HEK293T (cell line): ENCODE results near the gene NACC2.

Experiments
- CTCF ChIA-PET: fragments of 350-600 bp; formaldehyde crosslinking; extraction: SDS; loops from one replicate; lab custom pipeline; 2021; ENCODE audit warnings: antibody characterized with exemption, inconsistent platforms; lab: Yijun Ruan, JAX
- POLR2A ChIA-PET: fragments of 350-600 bp; formaldehyde crosslinking; extraction: SDS; loops from one replicate; lab custom pipeline; 2020; ENCODE audit warnings: antibody characterized with exemption, inconsistent platforms; lab: Yijun Ruan, JAX
- DNase-seq: peaks from one replicate; pipeline ENCODE4 v3.0.0; 2012; ENCODE audit warnings: mixed read lengths; ENCODE audit errors: extremely low spot score
- ARNT ChIP-seq: fragments of 450-650 bp; IDR thresholded peaks from 2 replicates; pipeline ENCODE4 v1.6.1; 2017; ENCODE audit warnings: mild to moderate bottlenecking
- BHLHE40 ChIP-seq: fragments of 450-650 bp; IDR thresholded peaks from 2 replicates; pipeline ENCODE4 v1.6.1; 2016; ENCODE audit warnings: mild to moderate bottlenecking, moderate library complexity, borderline replicate concordance
- CTBP1 ChIP-seq: fragments of 450-650 bp; IDR thresholded peaks from 2 replicates; pipeline ENCODE4 v1.6.1; 2016; ENCODE audit warnings: borderline replicate concordance
- ELF4 ChIP-seq: fragments of 450-650 bp; IDR thresholded peaks from 2 replicates; pipeline ENCODE4 v1.6.1; 2017; ENCODE audit warnings: antibody characterized with exemption
- FOXA1 ChIP-seq: fragments of 450-650 bp; IDR thresholded peaks from 2 replicates; pipeline ENCODE4 v1.6.1; 2016; ENCODE audit warnings: mild to moderate bottlenecking
- FOXK2 ChIP-seq: fragments of 450-650 bp; IDR thresholded peaks from 2 replicates; pipeline ENCODE4 v1.6.1; 2016; ENCODE audit warnings: mild to moderate bottlenecking
- FOXM1 ChIP-seq: fragments of 450-650 bp; IDR thresholded peaks from 2 replicates; pipeline ENCODE4 v1.6.1; 2017; ENCODE audit warnings: mild to moderate bottlenecking, borderline replicate concordance
- HDGF ChIP-seq: fragments of 450-650 bp; IDR thresholded peaks from 2 replicates; pipeline ENCODE4 v1.6.1; 2017; ENCODE audit warnings: antibody characterized with exemption, borderline replicate concordance
- L3MBTL2 ChIP-seq: fragments of 450-650 bp; conservative IDR thresholded peaks from 2 replicates; pipeline ENCODE4 v1.6.1; 2016; ENCODE audit warnings: mild to moderate bottlenecking
- LEF1 ChIP-seq: fragments of 450-650 bp; IDR thresholded peaks from 2 replicates; pipeline ENCODE4 v1.6.1; 2017; ENCODE audit warnings: mild to moderate bottlenecking, borderline replicate concordance
- NFRKB ChIP-seq: fragments of 450-650 bp; IDR thresholded peaks from 2 replicates; pipeline ENCODE4 v1.6.1; 2016; ENCODE audit warnings: mild to moderate bottlenecking, moderate library complexity
- SP1 ChIP-seq: fragments of 450-650 bp; IDR thresholded peaks from 2 replicates; pipeline ENCODE4 v1.6.1; 2017
- SUZ12 ChIP-seq: fragments of 450-650 bp; IDR thresholded peaks from 2 replicates; pipeline ENCODE4 v1.6.1; 2016; ENCODE audit warnings: mild to moderate bottlenecking
- TARDBP ChIP-seq: fragments of 450-650 bp; IDR thresholded peaks from 2 replicates; pipeline ENCODE4 v1.6.1; 2016
- ZNF384 ChIP-seq: fragments of 450-650 bp; IDR thresholded peaks from 2 replicates; pipeline ENCODE4 v1.6.1; 2016
- TF ChIP-seq, protein P1 (sequence below): fragments of 450-650 bp; IDR thresholded peaks from 2 replicates; pipeline ENCODE4 v1.6.1; 2016

Gene NACC2

DNA sequence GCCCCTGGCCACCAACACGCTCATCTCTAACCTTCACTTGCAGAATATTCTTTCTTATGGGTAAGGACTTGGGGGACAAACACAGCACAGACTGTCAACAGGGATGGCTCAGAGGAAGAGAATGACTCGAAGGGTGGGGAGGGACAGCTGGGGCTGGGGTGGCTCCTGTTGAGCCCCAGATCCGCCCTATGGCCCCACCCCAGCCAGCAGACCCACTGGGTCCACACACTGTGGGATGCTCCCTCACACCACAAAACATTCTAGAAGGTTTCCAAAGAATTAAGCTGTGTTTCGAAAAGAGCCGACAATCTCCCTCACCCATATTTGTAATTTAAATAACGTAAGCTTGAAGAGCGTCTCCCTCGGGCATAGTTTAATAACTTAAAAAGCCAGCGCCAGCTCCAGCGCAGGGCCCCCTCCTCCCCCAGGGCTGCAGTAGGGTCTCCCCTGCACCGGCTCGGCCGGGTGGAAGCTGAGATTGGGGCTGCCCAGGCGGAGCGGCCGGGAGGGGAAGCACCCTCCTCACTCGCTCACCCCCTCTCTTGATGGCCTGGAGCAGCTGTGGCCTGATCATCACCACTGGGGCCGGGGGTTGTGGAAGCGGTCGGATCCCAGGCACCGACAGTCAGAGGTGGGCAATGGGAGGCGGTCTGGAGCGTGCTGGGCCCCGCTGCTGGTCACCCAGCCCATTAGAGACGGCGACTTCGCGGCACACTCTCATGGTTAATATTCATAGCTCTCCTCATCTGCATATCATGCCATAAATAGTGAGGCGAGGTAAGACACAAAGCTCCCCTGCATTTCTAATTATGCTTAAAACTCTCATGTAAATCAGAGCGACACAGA, 37.6 kb downstream of the NACC2 start:
- ChIA-PET CTCF (no interaction called here), POLR2A (no interaction called here)
- TF ChIP-seq FOXM1 (no peak), ARNT (no peak), ELF4 (no peak), TARDBP (no peak), FOXA1 (no peak), ZNF384 (no peak), NFRKB (no peak), HDGF (no peak), FOXK2 (no peak), SUZ12 (no peak), L3MBTL2 (no peak), LEF1 (no peak), CTBP1 (no peak), BHLHE40 (no peak), SP1 (no peak)
- TF ChIP-seq, protein P1, sequence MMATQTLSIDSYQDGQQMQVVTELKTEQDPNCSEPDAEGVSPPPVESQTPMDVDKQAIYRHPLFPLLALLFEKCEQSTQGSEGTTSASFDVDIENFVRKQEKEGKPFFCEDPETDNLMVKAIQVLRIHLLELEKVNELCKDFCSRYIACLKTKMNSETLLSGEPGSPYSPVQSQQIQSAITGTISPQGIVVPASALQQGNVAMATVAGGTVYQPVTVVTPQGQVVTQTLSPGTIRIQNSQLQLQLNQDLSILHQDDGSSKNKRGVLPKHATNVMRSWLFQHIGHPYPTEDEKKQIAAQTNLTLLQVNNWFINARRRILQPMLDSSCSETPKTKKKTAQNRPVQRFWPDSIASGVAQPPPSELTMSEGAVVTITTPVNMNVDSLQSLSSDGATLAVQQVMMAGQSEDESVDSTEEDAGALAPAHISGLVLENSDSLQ: no peak
- no peak for DNase-seq

DNA sequence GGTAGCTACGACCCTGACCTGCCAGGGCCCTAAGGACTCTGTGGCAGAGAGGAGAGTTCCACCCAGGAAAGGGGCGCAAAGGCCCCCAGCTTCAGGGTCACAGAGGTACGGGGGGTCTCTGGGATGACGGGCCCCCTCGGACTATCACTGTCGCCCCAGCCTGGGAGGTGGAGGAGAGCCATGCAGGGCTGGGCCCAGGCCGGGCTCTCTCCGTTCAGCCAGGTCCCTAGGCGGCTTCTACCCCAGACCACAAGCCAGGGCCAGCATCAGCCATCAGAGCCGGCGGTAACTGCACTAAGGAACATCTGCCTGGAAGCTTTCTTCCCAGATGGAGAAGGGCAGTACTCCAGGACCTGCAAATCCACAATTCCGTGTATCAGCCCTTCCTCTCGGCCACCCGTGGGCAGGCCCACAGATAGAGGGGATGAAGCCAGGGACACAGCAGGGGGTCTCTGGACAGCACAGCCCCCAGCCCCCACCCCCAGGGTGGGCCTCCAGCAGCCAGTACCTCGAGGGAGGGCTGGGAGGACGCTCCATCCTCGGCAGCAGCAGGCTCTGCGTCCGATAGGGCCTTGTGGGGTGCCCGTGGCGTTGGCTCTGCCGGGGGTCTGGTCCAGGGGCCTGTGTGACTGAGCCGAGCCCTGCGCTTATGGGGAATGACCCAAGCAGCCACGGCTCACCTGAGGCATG, 38.4 kb downstream of the NACC2 start:
- POLR2A ChIA-PET: no interaction called here

DNA sequence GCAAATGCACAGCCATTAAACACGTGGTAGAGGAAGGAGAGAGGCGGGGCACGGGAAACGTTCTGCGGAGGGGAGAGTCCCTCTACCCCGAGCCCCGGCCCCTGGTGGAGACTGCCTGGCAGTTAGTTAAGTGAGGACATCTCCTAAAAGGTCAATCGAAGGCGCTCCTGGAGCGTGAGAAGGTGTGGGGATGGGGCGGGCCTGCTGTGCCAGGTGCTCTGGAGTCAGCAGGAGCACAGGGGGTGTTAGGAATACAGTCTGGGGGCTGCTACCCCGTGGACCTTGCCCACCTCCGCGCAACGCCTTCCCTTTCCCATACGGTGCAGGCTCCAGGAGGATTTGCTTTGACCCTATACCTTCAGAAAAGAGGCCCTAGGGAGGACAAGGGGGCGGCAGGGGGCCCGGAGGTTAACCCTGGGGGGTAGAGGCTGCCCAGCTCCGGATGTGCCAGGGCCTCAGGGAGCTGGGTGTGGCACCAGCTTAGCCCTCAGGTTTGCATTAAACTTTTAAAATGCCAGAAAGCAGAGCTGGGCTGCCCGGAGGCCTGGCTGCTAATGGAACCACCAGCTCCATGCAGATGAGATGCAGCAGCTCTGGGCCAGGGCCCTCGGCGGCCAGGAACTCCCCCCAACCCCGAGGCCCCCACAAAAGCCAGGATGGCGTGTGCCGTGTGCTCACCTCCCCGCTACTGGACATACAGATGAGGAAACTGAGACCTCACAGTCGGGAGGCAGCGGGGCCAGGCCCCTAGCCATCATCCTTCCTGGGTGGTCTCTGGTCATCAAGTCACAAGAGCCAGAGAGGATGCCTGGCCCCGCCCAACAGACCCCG, 39.2 kb downstream of the NACC2 start:
- ChIA-PET POLR2A (no interaction called here), CTCF (interaction anchor here (0.6 kb wide), 2 partner anchors 49 to 88 kb away, joined by 3 read pairs; no protein-coding TSS in a partner anchor)
- no peak for TF ChIP-seq SP1
- TF ChIP-seq SUZ12: no peak
- TF ChIP-seq ZNF384: no peak
- no peak for TF ChIP-seq FOXA1
- TF ChIP-seq LEF1: no peak
- no peak for TF ChIP-seq TARDBP
- no peak for TF ChIP-seq FOXM1
- TF ChIP-seq BHLHE40: no peak
- no peak for TF ChIP-seq FOXK2
- TF ChIP-seq ELF4: no peak
- no peak for TF ChIP-seq HDGF
- TF ChIP-seq CTBP1: no peak
- no peak for TF ChIP-seq NFRKB
- no peak for TF ChIP-seq ARNT
- no peak for TF ChIP-seq L3MBTL2
- TF ChIP-seq, protein P1: no peak
- DNase-seq: no peak

More for the DNA sequence above, 38.4 kb downstream of the NACC2 start:
- no peak for DNase-seq
- TF ChIP-seq, protein P1: no peak
- no peak for TF ChIP-seq HDGF
- TF ChIP-seq FOXM1: no peak
- no peak for TF ChIP-seq BHLHE40
- no peak for TF ChIP-seq FOXA1
- no peak for TF ChIP-seq TARDBP
- no peak for TF ChIP-seq NFRKB
- no peak for TF ChIP-seq FOXK2
- TF ChIP-seq SP1: no peak
- TF ChIP-seq ZNF384: no peak
- no peak for TF ChIP-seq SUZ12
- CTCF ChIA-PET: interaction anchor here (0.6 kb wide), 2 partner anchors 50 to 87 kb away, joined by 3 read pairs; no protein-coding TSS in a partner anchor

DNA sequence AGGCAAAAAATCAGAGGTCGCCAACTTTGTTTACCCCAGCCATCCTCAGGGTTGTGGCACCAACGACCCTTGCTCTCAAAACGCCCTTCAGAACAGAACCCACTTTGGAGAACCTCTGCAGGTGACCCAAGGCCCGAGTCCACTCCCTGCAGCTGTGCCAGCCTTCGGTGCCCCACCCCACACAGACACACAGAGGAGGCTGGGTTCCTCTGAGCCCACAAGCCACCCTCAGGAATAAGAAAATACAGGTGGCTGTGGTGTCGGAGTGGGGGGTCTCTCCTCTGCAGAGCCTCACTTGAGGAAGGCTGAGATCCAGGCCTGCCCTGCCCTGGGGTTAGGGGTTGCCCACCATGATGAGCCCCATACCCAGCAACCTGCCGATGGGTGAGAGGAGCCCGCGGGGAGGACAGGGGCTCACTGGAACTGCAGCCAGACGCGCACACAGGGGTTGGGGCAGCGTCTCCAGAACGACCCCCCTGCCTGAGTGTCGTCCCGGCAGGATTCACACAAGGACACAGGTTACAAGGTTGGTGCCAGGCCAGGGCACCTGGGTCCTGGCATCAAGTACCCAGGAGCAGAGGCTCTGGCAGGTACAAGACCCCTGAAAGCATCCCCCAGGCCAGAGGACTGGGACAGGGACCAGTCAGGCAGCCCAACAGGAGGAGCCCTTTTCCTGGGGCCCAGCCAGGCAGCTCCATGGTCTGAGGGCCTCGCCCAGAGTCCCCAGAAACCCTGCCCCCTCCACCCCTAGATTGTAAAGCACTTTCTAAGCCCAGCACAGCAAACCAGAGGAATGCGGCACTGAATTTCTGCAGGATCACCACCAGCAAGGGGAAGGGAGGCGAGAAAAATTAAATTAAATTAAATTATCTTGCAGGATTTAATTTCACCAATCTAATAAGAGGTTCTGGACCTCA, 40.0 kb downstream of the NACC2 start:
- no peak for DNase-seq
- TF ChIP-seq SP1: no peak
- no peak for TF ChIP-seq NFRKB
- no peak for TF ChIP-seq CTBP1
- no peak for TF ChIP-seq SUZ12
- no peak for TF ChIP-seq HDGF
- TF ChIP-seq FOXK2: no peak
- TF ChIP-seq ELF4: no peak
- TF ChIP-seq, protein P1: no peak
- no peak for TF ChIP-seq ARNT
- no peak for TF ChIP-seq ZNF384
- no peak for TF ChIP-seq L3MBTL2
- no peak for TF ChIP-seq LEF1
- no peak for TF ChIP-seq TARDBP
- TF ChIP-seq FOXM1: no peak
- POLR2A ChIA-PET: no interaction called here
- CTCF ChIA-PET: no interaction called here
